ENCODE measurements around the gene WWOX. TPM values are rescaled to one million over a fixed set of nuclear protein-coding genes. Genes with fewer than 3 reads are reported as not detected.

Gene WWOX
- total RNA-seq, 2 experiments from 2014 or later = 19.1 to 23.7 TPM

- no peak for TF ChIP-seq CTCF (IDR thresholded peaks at IDR 0.05)
- ChIA-PET CTCF (no interaction called here), POLR2A (no interaction called here)
- no peaks in the 10 kb centered on the region for H3K9me3 Mint-ChIP-seq
- H3K36me3 Mint-ChIP-seq (ENCODE audit: low read depth) = no peaks in the 10 kb centered on the region
- peaks cover 13% of the 10 kb centered on the region for H3K27me3 Mint-ChIP-seq
- intact Hi-C loops (cut with micrococcal nuclease) = loop anchor here (5.0 to 10.0 kb wide), 4 partner anchors 192 to 525 kb away; partner anchors contain the start of gene MAF
- H3K4me3 Mint-ChIP-seq = no peak overlapping the region
- no peak overlapping the region for H3K27ac Mint-ChIP-seq
- ATAC-seq (no peak), DNase-seq (no peak)
- H3K4me1 Mint-ChIP-seq (ENCODE audit: low read depth) = peaks cover 71% of the 10 kb centered on the region
Measured at GRCh38 chr16:79079656-79080420, 980.4 kb downstream of the WWOX start.

- H3K4me1 Mint-ChIP-seq (ENCODE audit: low read depth) = peaks cover 58% of the 10 kb centered on the region
- peak overlapping the region; percentile 21 for H3K27ac Mint-ChIP-seq
- no peaks in the 10 kb centered on the region for H3K36me3 Mint-ChIP-seq (ENCODE audit: low read depth)
- TF ChIP-seq CTCF (IDR thresholded peaks at IDR 0.05) = no peak
- peak; percentile 78 for ATAC-seq
- H3K9me3 Mint-ChIP-seq = no peaks in the 10 kb centered on the region
- DNase-seq = peak; percentile 60
- H3K4me3 Mint-ChIP-seq = no peak overlapping the region
- POLR2A ChIA-PET = no interaction called here
- CTCF ChIA-PET = interaction anchor here (1.1 kb wide), 1 partner anchor 35 kb away, joined by 3 read pairs; no protein-coding TSS in a partner anchor
- H3K27me3 Mint-ChIP-seq = peaks cover 15% of the 10 kb centered on the region
- intact Hi-C loops (cut with micrococcal nuclease) = loop anchor here (5.0 to 10.0 kb wide), 2 partner anchors 191 to 523 kb away; partner anchors contain the start of gene MAF
Measured at GRCh38 chr16:79081297-79082066, 982.0 kb downstream of the WWOX start.

- Mint-ChIP-seq H3K4me3 (no peak overlapping the region), H3K27ac (peak overlapping the region; percentile 40), H3K36me3 (ENCODE audit: low read depth) (peaks cover 1% of the 10 kb centered on the region), H3K4me1 (ENCODE audit: low read depth) (peaks cover 43% of the 10 kb centered on the region), H3K9me3 (no peaks in the 10 kb centered on the region), H3K27me3 (peaks cover 22% of the 10 kb centered on the region)
- DNase-seq = peak; percentile 46
- CTCF ChIA-PET = interaction anchor here (1.1 kb wide), 1 partner anchor 10 kb away, joined by 5 read pairs; no protein-coding TSS in a partner anchor
- no peak for ATAC-seq
- no peak for TF ChIP-seq CTCF (IDR thresholded peaks at IDR 0.05)
- POLR2A ChIA-PET = no interaction called here
- intact Hi-C loops (cut with micrococcal nuclease) = loop anchor here (5.0 to 10.0 kb wide), 2 partner anchors 189 to 522 kb away; partner anchors contain the start of gene MAF
Measured at GRCh38 chr16:79082970-79083369, 983.5 kb downstream of the WWOX start.

- Mint-ChIP-seq H3K9me3 (no peaks in the 10 kb centered on the region), H3K4me3 (no peak overlapping the region), H3K27me3 (peaks cover 22% of the 10 kb centered on the region), H3K4me1 (ENCODE audit: low read depth) (peaks cover 43% of the 10 kb centered on the region), H3K27ac (no peak overlapping the region), H3K36me3 (ENCODE audit: low read depth) (peaks cover 1% of the 10 kb centered on the region)
- no peak for TF ChIP-seq CTCF (IDR thresholded peaks at IDR 0.05)
- ATAC-seq (no peak), DNase-seq (peak; percentile 20)
- intact Hi-C loops (cut with micrococcal nuclease) = loop anchor here (5.0 to 10.0 kb wide), 2 partner anchors 189 to 521 kb away; partner anchors contain the start of gene MAF
- POLR2A ChIA-PET = no interaction called here
- CTCF ChIA-PET = no interaction called here
Measured at GRCh38 chr16:79083508-79084299, 984.2 kb downstream of the WWOX start.

Measured in activated CD8-positive, alpha-beta T cell treated with anti-CD3 and anti-CD28 coated beads for 36 hours (primary cell).